Measurements from ENCODE around the gene PARP8.

- TF ChIP-seq POLR2A (IDR thresholded peaks at IDR 0.05) (no peak), POLR2AphosphoS5 (IDR thresholded peaks at IDR 0.05) (no peak)
Measured at GRCh38 chr5:50763351-50763750, 96.9 kb downstream of the PARP8 start.
